Adrenal gland (tissue), 5 donors: Measurements from ENCODE around the gene PDK2.

Experiments used
- POLR2A ChIP-seq, 2 donors: fragments of 450-650 bp; IDR thresholded peaks; one replicate each; pipeline ENCODE4 v1.6.1; 2017; ENCODE audit warnings: antibody characterized with exemption in 2 of 2, mild to moderate bottlenecking in 2 of 2, moderate library complexity in 1 of 2
- TF ChIP-seq, protein P1 (sequence below), 6 experiments: fragments of 450-650 bp in 4 of 6; fragments of 200-600 bp in 2 of 6; sonication (generic) in 1 of 6; IDR thresholded peaks; 1 replicate in 5 of 6; 2 replicates in 1 of 6; pipeline versions ENCODE4 v1.5.1 to v1.8.0; 2016 to 2021; ENCODE audit warnings: antibody characterized with exemption in 6 of 6, mild to moderate bottlenecking in 2 of 6, moderate library complexity in 1 of 6
- donor health status: DM: no; HTN: no; CAD: no.

DNA sequence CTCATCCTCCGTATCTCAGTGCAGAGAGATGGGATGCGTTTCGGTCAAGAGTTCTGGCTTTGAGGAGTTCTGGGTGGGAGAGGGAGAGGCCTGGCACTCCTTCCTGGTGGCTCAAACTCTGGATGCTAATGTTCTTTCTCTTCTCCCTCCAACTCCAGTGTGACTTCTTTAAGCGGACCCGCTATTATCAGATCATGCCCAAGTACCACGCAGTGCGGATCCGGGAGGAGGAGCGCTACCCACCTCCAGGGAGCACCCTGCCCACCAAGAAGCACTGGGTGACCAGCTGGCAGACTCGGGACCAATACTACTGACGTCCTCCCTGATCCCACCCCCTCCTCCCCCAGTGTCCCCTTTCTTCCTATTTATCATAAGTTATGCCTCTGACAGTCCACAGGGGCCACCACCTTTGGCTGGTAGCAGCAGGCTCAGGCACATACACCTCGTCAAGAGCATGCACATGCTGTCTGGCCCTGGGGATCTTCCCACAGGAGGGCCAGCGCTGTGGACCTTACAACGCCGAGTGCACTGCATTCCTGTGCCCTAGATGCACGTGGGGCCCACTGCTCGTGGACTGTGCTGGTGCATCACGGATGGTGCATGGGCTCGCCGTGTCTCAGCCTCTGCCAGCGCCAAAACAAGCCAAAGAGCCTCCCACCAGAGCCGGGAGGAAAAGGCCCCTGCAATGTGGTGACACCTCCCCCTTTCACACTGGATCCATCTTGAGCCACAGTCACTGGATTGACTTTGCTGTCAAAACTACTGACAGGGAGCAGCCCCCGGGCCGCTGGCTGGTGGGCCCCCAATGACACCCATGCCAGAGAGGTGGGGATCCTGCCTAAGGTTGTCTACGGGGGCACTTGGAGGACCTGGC, 6.0 kb upstream of the PDK2 start:
- no peak for TF ChIP-seq POLR2A (IDR thresholded peaks at IDR 0.05)
- TF ChIP-seq, protein P1, sequence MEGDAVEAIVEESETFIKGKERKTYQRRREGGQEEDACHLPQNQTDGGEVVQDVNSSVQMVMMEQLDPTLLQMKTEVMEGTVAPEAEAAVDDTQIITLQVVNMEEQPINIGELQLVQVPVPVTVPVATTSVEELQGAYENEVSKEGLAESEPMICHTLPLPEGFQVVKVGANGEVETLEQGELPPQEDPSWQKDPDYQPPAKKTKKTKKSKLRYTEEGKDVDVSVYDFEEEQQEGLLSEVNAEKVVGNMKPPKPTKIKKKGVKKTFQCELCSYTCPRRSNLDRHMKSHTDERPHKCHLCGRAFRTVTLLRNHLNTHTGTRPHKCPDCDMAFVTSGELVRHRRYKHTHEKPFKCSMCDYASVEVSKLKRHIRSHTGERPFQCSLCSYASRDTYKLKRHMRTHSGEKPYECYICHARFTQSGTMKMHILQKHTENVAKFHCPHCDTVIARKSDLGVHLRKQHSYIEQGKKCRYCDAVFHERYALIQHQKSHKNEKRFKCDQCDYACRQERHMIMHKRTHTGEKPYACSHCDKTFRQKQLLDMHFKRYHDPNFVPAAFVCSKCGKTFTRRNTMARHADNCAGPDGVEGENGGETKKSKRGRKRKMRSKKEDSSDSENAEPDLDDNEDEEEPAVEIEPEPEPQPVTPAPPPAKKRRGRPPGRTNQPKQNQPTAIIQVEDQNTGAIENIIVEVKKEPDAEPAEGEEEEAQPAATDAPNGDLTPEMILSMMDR (IDR thresholded peaks at IDR 0.05) = no peak
